ENCODE measurements around the gene BEST1. TPM values are rescaled to one million over a fixed set of nuclear protein-coding genes. Genes with fewer than 3 reads are reported as not detected.

The BEST1 gene
- total and polyA plus RNA-seq, 2 of the 13 experiments (the other 11 are each of a cell fraction or from before 2014, with no cell fraction given): 0.09 to 0.65 TPM

GRCh38 chr11:61901397-61901796 lies 48.8 kb upstream of the BEST1 start:
- no peak overlapping the region for H2AFZ ChIP-seq (ENCODE audit: low read length)
- H3K36me3 ChIP-seq (replicated peaks in 1 of 2; ENCODE audit: control insufficient read depth in 1 of 2, insufficient read depth in 2 of 2, low read length in 2 of 2): no peaks in the 10 kb centered on the region
- H3K27me3 ChIP-seq (ENCODE audit: control insufficient read depth in 1 of 2, insufficient read depth in 2 of 2, low read length in 2 of 2): no peaks in the 10 kb centered on the region
- no peak overlapping the region for H3K4me2 ChIP-seq (ENCODE audit: low read depth, low read length)
- ATAC-seq: no peak
- no peaks in the 10 kb centered on the region for H4K20me1 ChIP-seq (ENCODE audit: insufficient read depth, low read length)
- FAIRE-seq: no peak
- in situ Hi-C loops (cut with HindIII; ENCODE audit: extremely low pct_ligation_motif_present, low pct_unique_long_range_greater_than_20kb): no loop called here
- 87% methylated on average over 6 of the region's 10 CpGs for whole genome bisulfite sequencing (ENCODE audit: low lambda C conversion rate)
- no TSS peak for BruUV-seq (replicated peaks)
- no peak for DNase-seq (ENCODE audit: low spot score)
- CTCF ChIA-PET (ENCODE audit: low intra/inter-chr PET ratio, low total read pairs): no interaction called here
- intact Hi-C loops (cut with micrococcal nuclease; ENCODE audit: unreplicated experiment): no loop called here
- H3K9ac ChIP-seq (ENCODE audit: insufficient read depth, low read depth, low read length): no peak overlapping the region
- H3K9me3 ChIP-seq (ENCODE audit: low read length): no peaks in the 10 kb centered on the region
- no peaks in the 10 kb centered on the region for H3K79me2 ChIP-seq (ENCODE audit: insufficient read depth, low read length)
- H3K4me3 ChIP-seq (replicated peaks in 1 of 3; ENCODE audit: insufficient read depth in 1 of 3, low read depth in 2 of 3, low read length in 3 of 3): no peak overlapping the region
- peak; percentile 60 for TF ChIP-seq CTCF (CRISPR knock-in tag; IDR thresholded peaks at IDR 0.05)
- TF ChIP-seq ZNF24 (IDR thresholded peaks at IDR 0.05): no peak
- TF ChIP-seq ZNF543 (CRISPR knock-in tag; IDR thresholded peaks at IDR 0.05): peak; percentile 99
- TF ChIP-seq STAG1 (CRISPR knock-in tag; IDR thresholded peaks at IDR 0.05): peak; percentile 66
- TF ChIP-seq RAD21 (CRISPR knock-in tag; IDR thresholded peaks at IDR 0.05): 0 out of 2 replicates have a peak, but pooled peaks have one; percentile 25
- H3K4me1 ChIP-seq (ENCODE audit: insufficient read depth, low read length): peaks cover 36% of the 10 kb centered on the region
- H3K27ac ChIP-seq (ENCODE audit: extremely low read length, insufficient read depth, low read length): no peak overlapping the region
- POLR2A ChIA-PET: no interaction called here

GRCh38 chr11:61902313-61902712 lies 47.8 kb upstream of the BEST1 start:
- Histone ChIP-seq H3K4me1 (ENCODE audit: insufficient read depth, low read length) (peaks cover 36% of the 10 kb centered on the region), H2AFZ (ENCODE audit: low read length) (no peak overlapping the region), H3K9me3 (ENCODE audit: low read length) (no peaks in the 10 kb centered on the region), H3K9ac (ENCODE audit: insufficient read depth, low read depth, low read length) (no peak overlapping the region), H3K79me2 (ENCODE audit: insufficient read depth, low read length) (no peaks in the 10 kb centered on the region), H3K4me2 (ENCODE audit: low read depth, low read length) (no peak overlapping the region), H3K4me3 (replicated peaks in 1 of 3; ENCODE audit: insufficient read depth in 1 of 3, low read depth in 2 of 3, low read length in 3 of 3) (no peak overlapping the region), H3K27me3 (ENCODE audit: control insufficient read depth in 1 of 2, insufficient read depth in 2 of 2, low read length in 2 of 2) (no peaks in the 10 kb centered on the region), H3K27ac (ENCODE audit: extremely low read length, insufficient read depth, low read length) (no peak overlapping the region), H4K20me1 (ENCODE audit: insufficient read depth, low read length) (no peaks in the 10 kb centered on the region), H3K36me3 (replicated peaks in 1 of 2; ENCODE audit: control insufficient read depth in 1 of 2, insufficient read depth in 2 of 2, low read length in 2 of 2) (no peaks in the 10 kb centered on the region)
- intact Hi-C loops (cut with micrococcal nuclease; ENCODE audit: unreplicated experiment) (no loop called here), in situ Hi-C loops (cut with HindIII; ENCODE audit: extremely low pct_ligation_motif_present, low pct_unique_long_range_greater_than_20kb) (no loop called here)
- FAIRE-seq (no peak), DNase-seq (ENCODE audit: low spot score) (no peak), ATAC-seq (no peak)
- CTCF ChIA-PET (ENCODE audit: low intra/inter-chr PET ratio, low total read pairs): no interaction called here
- 89% methylated on average over 6 of the region's 11 CpGs for WGBS (ENCODE audit: low lambda C conversion rate)
- POLR2A ChIA-PET: no interaction called here
- BruUV-seq (replicated peaks): no TSS peak
- no peak for TF ChIP-seq SAP130 (CRISPR knock-in tag; IDR thresholded peaks at IDR 0.05; ENCODE audit: low read depth)
- no peak for TF ChIP-seq IKZF1 (IDR thresholded peaks at IDR 0.05)
- TF ChIP-seq, protein P1, sequence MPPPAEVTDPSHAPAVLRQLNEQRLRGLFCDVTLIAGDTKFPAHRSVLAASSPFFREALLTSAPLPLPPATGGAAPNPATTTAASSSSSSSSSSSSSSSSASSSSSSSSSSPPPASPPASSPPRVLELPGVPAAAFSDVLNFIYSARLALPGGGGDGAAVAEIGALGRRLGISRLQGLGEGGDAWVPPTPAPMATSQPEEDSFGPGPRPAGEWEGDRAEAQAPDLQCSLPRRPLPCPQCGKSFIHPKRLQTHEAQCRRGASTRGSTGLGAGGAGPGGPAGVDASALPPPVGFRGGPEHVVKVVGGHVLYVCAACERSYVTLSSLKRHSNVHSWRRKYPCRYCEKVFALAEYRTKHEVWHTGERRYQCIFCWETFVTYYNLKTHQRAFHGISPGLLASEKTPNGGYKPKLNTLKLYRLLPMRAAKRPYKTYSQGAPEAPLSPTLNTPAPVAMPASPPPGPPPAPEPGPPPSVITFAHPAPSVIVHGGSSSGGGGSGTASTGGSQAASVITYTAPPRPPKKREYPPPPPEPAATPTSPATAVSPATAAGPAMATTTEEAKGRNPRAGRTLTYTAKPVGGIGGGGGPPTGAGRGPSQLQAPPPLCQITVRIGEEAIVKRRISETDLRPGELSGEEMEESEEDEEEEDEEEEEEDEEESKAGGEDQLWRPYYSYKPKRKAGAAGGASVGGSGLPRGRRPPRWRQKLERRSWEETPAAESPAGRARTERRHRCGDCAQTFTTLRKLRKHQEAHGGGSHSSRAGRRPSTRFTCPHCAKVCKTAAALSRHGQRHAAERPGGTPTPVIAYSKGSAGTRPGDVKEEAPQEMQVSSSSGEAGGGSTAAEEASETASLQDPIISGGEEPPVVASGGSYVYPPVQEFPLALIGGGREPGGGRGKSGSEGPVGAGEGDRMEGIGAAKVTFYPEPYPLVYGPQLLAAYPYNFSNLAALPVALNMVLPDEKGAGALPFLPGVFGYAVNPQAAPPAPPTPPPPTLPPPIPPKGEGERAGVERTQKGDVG (CRISPR knock-in tag; IDR thresholded peaks at IDR 0.05; ENCODE audit: borderline replicate concordance): no peak
- TF ChIP-seq, protein P2, sequence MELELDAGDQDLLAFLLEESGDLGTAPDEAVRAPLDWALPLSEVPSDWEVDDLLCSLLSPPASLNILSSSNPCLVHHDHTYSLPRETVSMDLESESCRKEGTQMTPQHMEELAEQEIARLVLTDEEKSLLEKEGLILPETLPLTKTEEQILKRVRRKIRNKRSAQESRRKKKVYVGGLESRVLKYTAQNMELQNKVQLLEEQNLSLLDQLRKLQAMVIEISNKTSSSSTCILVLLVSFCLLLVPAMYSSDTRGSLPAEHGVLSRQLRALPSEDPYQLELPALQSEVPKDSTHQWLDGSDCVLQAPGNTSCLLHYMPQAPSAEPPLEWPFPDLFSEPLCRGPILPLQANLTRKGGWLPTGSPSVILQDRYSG (CRISPR knock-in tag; IDR thresholded peaks at IDR 0.05): no peak
- no peak for TF ChIP-seq ZNF136 (CRISPR knock-in tag; IDR thresholded peaks at IDR 0.05; ENCODE audit: low read depth)
- TF ChIP-seq, protein P3, sequence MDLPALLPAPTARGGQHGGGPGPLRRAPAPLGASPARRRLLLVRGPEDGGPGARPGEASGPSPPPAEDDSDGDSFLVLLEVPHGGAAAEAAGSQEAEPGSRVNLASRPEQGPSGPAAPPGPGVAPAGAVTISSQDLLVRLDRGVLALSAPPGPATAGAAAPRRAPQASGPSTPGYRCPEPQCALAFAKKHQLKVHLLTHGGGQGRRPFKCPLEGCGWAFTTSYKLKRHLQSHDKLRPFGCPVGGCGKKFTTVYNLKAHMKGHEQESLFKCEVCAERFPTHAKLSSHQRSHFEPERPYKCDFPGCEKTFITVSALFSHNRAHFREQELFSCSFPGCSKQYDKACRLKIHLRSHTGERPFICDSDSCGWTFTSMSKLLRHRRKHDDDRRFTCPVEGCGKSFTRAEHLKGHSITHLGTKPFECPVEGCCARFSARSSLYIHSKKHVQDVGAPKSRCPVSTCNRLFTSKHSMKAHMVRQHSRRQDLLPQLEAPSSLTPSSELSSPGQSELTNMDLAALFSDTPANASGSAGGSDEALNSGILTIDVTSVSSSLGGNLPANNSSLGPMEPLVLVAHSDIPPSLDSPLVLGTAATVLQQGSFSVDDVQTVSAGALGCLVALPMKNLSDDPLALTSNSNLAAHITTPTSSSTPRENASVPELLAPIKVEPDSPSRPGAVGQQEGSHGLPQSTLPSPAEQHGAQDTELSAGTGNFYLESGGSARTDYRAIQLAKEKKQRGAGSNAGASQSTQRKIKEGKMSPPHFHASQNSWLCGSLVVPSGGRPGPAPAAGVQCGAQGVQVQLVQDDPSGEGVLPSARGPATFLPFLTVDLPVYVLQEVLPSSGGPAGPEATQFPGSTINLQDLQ (CRISPR knock-in tag; IDR thresholded peaks at IDR 0.05): no peak
